ENCODE measurements around the gene ELK3.

The ELK3 gene

DNA sequence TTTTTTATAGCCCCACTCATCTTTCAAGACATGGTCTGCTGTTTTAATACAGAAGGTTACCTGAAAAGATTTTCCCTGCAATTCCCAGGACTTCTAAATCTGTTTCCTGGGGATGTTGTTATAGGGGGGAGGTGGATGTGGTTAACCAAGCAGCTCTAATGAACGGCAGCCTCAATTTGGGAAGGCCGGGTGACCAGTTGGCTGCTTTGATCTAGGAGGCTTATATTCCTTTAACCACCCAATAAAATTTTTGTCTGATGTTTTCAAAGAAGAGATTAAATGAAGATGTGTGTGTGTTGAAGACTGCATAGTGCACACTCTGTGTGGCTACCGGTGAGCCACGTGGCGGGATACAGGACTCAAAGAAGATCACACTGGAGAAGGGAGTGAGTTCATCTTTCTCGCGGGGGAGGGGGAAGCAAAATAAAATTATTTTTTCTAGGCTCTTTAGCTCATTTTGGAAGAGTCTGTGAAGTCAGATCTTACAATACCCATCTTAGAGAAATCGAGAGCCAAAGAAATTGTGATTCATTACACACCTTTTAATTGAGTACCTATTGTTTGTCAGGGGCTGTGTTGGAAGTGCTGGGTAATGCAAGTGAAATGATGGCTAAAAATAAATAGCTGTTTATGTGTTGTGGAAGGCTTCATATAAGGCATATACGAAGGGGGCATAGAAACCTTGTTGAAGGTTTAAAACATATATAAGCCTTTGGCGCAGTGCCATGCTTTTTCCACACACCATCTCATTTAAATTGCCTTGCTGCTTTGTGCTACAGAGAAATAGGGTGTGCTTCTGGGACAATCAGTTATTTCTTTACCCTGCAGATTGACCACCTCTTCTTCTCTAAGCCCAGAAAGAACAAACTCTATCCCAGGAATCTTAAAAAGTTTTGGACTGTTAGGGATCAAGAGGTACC lies 18.5 kb downstream of the ELK3 start:
- no peak for DNase-seq

DNA sequence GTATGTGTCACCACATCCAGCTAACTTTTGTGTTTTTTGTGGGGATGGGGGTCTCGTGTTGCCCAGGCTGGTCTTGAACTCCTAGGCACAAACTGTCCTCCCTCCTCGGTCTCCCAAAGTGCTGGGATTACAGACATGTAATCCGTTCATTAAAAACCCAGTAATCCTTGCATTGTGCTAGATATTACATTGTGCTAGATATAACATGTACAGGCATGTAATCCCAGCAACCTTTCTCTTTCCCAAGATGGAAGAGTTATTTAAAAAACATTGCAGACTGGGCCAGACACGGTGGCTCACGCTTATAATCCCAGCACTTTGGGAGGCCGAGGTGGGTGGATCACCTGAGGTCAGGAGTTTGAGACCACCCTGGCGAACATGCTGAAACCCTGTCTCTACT lies 19.7 kb downstream of the ELK3 start:
- DNase-seq: no peak

DNA sequence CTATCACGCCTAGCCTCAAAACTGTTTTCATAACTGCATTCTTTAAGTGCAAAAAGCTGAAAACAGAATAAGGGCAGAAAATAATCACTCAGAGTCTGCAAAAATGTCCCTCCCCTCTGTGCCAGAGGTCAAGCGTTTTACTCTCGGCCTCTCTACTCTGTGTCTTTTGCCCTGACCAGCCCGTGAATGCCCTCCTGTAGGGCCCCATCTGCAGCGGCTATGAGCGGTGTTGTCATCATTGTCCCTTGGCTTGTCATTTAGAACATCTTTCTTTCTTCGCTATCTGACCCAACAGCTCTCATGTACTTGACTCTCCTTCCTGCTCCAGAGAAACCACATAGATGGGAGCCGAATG lies 21.7 kb downstream of the ELK3 start:
- DNase-seq: no peak

GRCh38 chr12:96218989-96219678 lies 25.0 kb downstream of the ELK3 start:
- DNase-seq: no peak

DNA sequence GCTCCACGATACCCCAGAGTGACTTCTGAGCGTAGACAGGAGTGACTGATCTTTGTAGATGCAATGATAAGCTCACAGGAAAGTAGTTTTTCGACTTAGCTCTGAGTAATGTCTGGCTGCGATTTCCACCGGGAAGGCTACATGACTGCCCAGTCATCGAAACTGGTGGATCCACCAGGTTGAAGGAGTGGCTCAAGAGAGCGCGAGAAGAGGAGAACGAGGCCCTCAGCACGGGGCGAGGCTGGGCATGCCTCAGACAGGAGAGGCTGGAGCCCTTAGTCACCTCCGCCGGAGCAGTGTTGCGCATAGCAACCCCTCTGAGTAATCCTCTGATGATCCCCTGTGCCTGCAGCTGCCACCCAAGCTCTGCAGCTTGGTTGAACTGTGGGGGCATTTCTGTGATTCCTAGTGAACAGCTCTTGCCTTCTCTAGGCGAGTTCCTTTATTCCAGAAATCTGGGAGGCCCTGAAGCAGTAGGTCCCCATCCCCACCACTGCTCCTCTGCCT lies 25.6 kb downstream of the ELK3 start:
- DNase-seq: peak; percentile 94

DNA sequence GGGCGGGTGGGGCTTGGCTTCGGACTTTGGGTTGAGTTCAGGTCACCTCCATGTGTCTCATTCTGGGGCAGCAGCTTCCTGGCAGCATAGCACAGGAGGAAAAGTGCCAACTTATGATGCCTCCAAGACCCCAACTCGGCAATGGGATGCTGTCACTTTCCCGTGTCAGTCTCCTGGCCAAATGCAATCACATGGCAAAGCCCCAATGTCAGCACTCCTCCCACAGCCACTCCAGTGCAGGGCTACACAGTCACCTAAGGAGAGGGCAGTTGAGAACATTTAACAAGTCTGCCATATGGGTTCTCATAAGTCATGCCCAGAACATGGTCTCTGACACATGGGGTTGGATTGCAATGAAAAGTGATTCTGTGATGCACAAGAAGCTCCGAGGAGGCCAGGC lies 26.7 kb downstream of the ELK3 start:
- peak; percentile 51 for DNase-seq

DNA sequence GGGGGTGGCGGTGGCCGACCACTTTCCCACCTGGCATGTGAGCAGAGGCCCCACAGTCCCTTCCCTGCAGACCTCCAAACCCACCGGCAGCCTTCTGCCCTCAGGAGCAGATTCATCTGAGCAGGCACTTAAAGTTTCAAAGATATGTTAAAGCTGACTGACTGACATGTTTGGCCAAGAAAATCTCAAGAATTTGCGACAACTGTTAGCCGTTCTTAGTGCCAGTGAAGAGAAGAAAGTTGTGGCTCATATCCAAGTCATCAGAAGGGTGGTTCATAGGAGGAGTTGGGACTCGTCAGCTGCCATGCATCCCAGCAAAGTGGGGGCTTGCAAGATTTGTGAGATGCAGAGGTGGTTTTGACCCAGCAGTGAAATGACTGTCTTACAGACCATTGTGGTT lies 27.2 kb downstream of the ELK3 start:
- DNase-seq: no peak

DNA sequence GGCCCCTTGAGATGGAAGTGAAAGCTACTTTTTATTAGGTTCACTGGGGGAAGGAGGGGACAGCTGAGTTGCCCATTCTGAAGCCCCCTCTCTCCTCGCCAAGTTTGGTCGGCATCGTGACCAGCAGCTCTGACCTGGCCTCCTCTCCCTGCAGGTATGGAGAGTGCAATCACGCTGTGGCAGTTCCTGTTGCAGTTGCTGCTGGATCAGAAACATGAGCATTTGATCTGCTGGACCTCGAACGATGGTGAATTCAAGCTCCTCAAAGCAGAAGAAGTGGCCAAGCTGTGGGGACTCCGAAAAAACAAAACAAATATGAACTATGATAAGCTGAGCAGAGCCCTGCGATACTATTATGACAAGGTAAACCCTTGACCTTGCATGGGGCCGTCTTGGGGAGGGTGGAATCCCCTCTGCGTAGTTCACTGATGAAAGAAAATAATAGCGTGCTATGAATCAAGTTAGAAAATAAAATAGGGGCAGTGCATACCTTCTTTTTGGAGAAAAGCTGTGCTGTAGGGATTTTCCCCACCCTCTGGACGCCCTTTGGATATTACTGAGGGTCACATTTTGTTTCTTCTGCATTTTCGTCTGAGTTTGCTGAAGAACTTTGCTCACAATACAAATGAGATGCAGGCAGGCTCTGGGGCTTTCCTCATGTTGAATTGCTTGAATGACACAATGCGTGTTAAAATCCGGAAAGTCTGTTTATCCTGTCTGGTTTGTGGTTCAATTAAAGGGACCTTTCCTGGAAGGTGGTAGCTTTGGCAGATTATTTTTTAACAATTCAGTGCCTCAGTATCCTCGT lies 29.4 kb downstream of the ELK3 start:
- DNase-seq: no peak

DNA sequence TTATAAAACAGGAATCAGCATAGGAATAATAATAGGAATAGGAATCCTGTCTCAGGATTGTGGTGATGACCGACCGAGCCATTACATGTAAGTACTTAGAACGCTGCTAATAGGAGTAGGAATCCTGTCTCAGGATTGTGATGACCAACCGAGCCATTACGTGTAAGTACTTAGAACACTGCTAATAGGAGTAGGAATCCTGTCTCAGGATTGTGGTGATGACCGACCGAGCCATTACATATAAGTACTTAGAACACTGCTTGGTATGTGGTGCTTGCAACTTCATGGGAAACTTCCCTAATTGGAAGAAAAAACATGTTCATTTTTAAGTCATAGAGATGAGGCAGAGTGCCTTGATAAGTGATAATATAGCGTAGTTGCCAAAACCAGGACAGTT lies 30.0 kb downstream of the ELK3 start:
- DNase-seq: no peak

- DNase-seq: no peak
Observed at GRCh38 chr12:96225044-96225855, 31.1 kb downstream of the ELK3 start.

GRCh38 chr12:96225994-96226399 lies 31.8 kb downstream of the ELK3 start:
- no peak for DNase-seq

DNA sequence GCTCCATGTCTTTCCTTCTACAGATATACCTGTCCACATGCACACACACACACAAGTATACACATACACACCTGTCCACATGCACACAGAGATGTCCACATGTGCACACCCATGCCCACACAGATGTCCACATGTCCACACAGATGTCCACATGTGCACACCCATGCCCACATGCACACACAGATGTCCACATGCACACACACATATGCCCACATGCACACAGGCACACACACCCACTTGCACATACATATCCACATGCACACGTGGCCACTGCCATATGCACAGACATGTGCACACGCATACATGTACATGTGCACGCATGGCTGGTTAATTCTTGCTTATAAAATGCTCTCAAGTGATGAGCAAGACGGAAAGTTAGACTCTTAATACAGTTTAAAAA lies 32.2 kb downstream of the ELK3 start:
- no peak for DNase-seq

- DNase-seq: no peak
Observed at GRCh38 chr12:96226801-96227348, 32.7 kb downstream of the ELK3 start.

GRCh38 chr12:96227365-96228106 lies 33.4 kb downstream of the ELK3 start:
- no peak for DNase-seq

DNA sequence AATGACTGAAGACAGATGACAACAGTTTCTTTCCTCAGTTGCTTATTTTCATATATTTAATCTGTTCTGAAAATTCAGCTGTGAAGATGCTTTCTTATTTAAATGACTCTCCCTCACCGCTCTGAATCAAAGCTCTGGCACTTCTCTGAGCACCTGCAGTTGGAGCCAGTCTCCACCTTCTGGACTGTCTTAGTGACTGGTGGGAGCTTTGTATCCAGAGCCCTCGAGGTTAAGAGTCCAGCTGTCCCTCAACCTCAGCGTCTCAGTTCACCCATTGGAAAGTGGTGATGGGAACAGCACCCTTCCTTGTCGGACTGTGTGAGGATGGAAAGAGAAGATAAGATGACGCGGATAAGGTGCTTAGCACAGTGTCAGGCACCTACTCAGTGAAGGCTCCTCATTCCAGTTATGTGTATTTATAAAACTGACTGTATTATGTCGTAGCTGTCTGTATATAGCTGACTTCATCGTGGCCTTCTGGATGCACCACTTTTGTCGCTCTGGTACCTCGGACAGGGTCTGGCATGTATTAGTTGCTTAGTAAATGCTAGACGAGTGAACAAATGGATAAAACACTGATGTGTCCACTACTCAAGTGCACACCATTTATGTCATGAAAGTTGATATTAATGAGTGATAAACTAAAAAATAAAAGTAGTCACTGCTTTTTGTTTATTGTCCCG lies 34.5 kb downstream of the ELK3 start:
- DNase-seq: no peak

DNA sequence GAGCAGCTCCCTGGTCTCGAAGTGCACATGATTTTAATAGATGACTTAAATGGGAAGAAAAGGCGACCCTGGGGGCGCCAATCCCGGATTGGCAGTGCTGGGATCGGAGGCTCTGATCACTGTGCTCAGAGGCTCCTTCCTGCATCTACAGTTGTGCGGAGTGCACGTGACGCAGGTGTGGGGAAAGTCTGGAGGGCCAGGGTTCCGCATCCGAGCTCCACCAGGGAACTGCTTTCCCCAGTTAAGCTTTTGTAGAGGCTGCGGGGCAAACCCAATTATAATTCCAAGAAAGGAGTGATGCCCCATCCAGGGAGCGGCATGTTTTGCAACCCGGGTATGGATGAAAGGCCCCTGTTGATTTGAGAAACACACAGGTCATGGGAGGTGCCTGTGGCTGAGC lies 36.5 kb downstream of the ELK3 start:
- DNase-seq: no peak

GRCh38 chr12:96233168-96233567 lies 39.0 kb downstream of the ELK3 start:
- no peak for DNase-seq

DNA sequence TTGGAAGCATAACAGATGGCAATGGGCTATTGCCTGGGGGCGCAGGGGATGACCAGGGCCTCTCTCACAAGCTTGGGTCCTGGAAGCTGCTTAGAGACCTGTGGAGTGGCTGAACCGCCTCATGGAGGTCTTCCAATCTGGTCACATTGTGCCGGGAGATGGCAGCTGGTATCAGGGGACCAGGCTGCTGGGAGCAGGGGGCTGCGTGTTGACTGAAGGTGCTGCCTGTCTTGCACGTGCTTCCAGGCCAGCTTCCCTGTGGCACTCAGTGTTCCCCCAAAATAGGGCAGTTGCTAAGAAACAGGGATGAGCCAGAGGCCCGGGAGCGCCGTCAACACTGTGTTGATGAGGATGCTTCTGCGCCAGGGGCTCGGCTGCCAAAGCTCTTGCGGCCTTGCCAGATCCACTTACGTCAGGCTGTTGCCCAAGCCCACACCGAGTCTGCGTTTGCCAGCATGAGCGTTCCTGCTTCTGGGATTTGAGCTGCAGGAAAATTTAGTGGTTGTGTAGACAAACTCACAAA lies 39.8 kb downstream of the ELK3 start:
- peak; percentile 69 for DNase-seq

DNA sequence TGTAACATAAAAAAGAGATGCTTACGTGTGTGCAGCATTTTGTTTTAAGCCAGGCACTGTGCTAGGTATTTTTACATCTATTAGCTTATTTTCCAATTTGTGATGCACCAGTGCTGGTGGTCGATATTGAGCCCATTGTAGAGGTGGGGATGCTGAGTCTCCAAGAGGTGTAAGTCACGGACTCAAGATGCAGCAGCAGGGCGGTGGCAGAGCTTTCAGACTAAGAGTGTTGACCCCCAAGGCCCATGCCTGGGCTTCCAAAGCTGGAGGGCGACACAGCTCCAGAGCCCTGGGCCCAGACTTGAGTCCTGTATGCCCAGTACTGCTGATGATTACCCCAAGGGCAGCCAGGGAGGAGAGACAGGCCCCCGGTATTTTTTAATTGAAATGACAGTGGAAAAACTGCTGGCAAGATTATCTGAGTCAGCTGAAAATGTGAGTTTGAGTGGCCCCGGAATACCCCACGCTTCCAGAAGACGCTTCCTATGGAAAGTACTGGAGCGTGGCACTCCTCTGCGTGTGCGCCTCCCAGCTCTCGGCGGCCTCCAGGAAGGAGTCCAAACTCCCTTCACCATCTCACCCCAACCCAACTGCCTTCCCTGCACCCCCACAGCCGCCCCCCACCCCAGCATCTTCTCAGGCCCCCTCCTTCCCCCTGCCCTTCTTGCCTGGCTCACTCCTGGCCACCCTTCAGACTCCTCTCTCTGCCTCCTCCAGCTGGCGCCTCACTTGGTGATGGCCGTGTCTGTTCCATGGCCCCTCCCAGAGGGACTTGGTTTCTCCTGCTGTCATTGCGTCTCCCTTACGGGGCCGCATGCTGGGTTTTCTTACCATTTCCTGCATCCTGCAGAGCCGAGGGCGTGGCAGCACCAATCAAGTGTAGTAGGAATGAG lies 40.7 kb downstream of the ELK3 start:
- DNase-seq: no peak

All from fibroblast of skin of abdomen (primary cell).